ENCODE results near the gene CACNA2D2.

GRCh38 chr3:50533807-50534461 lies 30.5 kb upstream of the CACNA2D2 start:
- TF ChIP-seq CTCF (conservative IDR thresholded peaks at IDR 0.05; ENCODE audit: low read depth, low read length) (no peak), USF2 (IDR thresholded peaks at IDR 0.05; ENCODE audit: low read depth, low read length) (no peak), CHD1 (IDR thresholded peaks at IDR 0.05; ENCODE audit: low read depth, low read length) (no peak), MAZ (IDR thresholded peaks at IDR 0.05; ENCODE audit: borderline replicate concordance, low read depth, low read length) (no peak), ELK1 (IDR thresholded peaks at IDR 0.05; ENCODE audit: borderline replicate concordance, low read depth, low read length) (no peak), RCOR1 (IDR thresholded peaks at IDR 0.05; ENCODE audit: insufficient replicate concordance, low read length) (no peak), MXI1 (IDR thresholded peaks at IDR 0.05; ENCODE audit: borderline replicate concordance, low read depth, low read length) (no peak), SMC3 (IDR thresholded peaks at IDR 0.05; ENCODE audit: low read depth, low read length) (no peak), POLR2A (IDR thresholded peaks at IDR 0.05; ENCODE audit: low read depth, low read length) (no peak), RAD21 (IDR thresholded peaks at IDR 0.05; ENCODE audit: low read length) (no peak), CEBPB (IDR thresholded peaks at IDR 0.05; ENCODE audit: low read depth, low read length) (no peak), RFX5 (IDR thresholded peaks at IDR 0.05; ENCODE audit: low read depth, low read length) (no peak), NFE2L2 (IDR thresholded peaks at IDR 0.05; ENCODE audit: low read depth, low read length) (no peak)
